Bladder microvascular endothelial cell (primary cell): ENCODE results near the gene CLECL1. TPM values are rescaled to one million over a fixed set of nuclear protein-coding genes. Genes with fewer than 3 reads are reported as not detected.

Experiments used
- total RNA-seq: library from RNA; depleted of rRNA; stranded (reverse); fragments of >200 nt; gene quantifications from 2 replicates; pipeline ENCODE4 v1.2.3, GENCODE V29; 2014

CLECL1 gene
- total RNA-seq = not detected in 2 replicates

GRCh38 chr12:9732921-9733461 is at the start of gene CLECL1:
Gene CLECL1 (minus strand): TSS chr12:9733097.

GRCh38 chr12:9760699-9761418 is 28.0 kb upstream of the CLECL1 start, which contains the start of gene CD69:
Gene CD69 (minus strand): TSS chr12:9760901. CDS start chr12:9760820, 81 bp downstream.

Other genes with a start within 250 kb of the CLECL1 start
- gene KLRB1, start 125.2 kb downstream of the CLECL1 start, total RNA-seq = not detected in 2 replicates
- 0.81 and 3.7 TPM in 2 replicates for gene CLEC2D, start 63.4 kb downstream of the CLECL1 start, total RNA-seq
- gene CD69, start 27.8 kb upstream of the CLECL1 start, total RNA-seq = 0.97 and 3.7 TPM in 2 replicates
- gene KLRF1, start 94.4 kb upstream of the CLECL1 start, total RNA-seq = 0.16 TPM in 1 of 2 replicates, not detected in the other
- gene CLEC2B, start 136.3 kb upstream of the CLECL1 start, total RNA-seq = 64.6 and 79.8 TPM in 2 replicates
- gene KLRF2, start 148.4 kb upstream of the CLECL1 start, total RNA-seq = not detected in 2 replicates
- not detected in 2 replicates for gene CLEC2A, start 199.3 kb upstream of the CLECL1 start, total RNA-seq
- gene CLEC12A, start 238.3 kb upstream of the CLECL1 start, total RNA-seq = not detected in 2 replicates